ENCODE measurements around the gene CEP72.

DNA sequence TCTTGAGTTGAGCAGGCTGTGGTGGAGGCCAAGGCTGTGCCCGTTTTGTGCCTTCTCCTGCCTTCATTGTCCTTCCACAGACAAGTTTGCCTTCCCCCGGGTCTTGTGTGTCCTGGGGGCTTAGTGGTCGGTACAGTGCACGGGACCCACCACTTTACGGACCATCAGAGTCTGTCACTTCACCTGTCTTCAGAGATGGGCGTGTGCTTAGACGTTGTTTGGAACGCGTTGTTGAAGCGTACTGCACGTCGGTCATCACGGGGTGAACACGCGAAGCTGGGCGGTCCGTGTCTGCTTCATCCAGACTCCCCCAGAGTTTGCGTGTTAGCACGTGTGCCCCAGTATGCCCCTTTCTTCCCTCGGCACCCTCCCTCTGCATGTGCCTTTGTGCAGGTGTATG, 24.8 kb downstream of the CEP72 start:
- TF ChIP-seq POLR2A (IDR thresholded peaks at IDR 0.05) (no peak), CTCF (IDR thresholded peaks at IDR 0.05) (no peak), POLR2AphosphoS5 (IDR thresholded peaks at IDR 0.05; ENCODE audit: insufficient read depth in 1 of 2, low read depth in 1 of 2) (no peak)
